NB4 (cell line): Measurements from ENCODE around the gene GYPC.
A peak's percentile ranks its signal among the peaks of the same experiment; 100 is the strongest.
"Not testable (repeated sequence)": the region's sequence is repeated elsewhere in the genome, so short reads cannot be mapped to it uniquely, and the experiment has no call there.

ENCODE experiments used
- DNase-seq: peaks from one replicate; pipeline ENCODE4 v3.0.0; 2010; ENCODE audit warnings: low read depth
- H3K4me3 ChIP-seq: one replicate; pipeline ENCODE4 v1.5.1; 2011; ENCODE audit warnings: mild to moderate bottlenecking, low read depth, low read length, moderate library complexity
- MYC ChIP-seq: IDR thresholded peaks from 2 replicates; pipeline ENCODE4 v1.6.1; 2011; ENCODE audit warnings: low read depth, low read length
- POLR2A ChIP-seq: IDR thresholded peaks from 2 replicates; pipeline ENCODE4 v1.6.1; 2011; ENCODE audit warnings: mild to moderate bottlenecking; ENCODE audit not compliant: insufficient read length; ENCODE audit errors: extremely low read depth
- TF ChIP-seq, protein P1 (sequence below): IDR thresholded peaks from 2 replicates; pipeline ENCODE4 v1.6.1; 2011; ENCODE audit warnings: low read depth, low read length
- TF ChIP-seq, protein P2 (sequence below): IDR thresholded peaks from one replicate; pipeline ENCODE4 v1.5.1; 2012; ENCODE audit warnings: low read depth, low read length

GYPC gene

GRCh38 chr2:126642031-126642430 is 13.9 kb upstream of the GYPC start:
- H3K4me3 ChIP-seq = no peak overlapping the region
- DNase-seq = no peak
- TF ChIP-seq, protein P1, sequence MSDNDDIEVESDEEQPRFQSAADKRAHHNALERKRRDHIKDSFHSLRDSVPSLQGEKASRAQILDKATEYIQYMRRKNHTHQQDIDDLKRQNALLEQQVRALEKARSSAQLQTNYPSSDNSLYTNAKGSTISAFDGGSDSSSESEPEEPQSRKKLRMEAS = no peak
- TF ChIP-seq, protein P2, sequence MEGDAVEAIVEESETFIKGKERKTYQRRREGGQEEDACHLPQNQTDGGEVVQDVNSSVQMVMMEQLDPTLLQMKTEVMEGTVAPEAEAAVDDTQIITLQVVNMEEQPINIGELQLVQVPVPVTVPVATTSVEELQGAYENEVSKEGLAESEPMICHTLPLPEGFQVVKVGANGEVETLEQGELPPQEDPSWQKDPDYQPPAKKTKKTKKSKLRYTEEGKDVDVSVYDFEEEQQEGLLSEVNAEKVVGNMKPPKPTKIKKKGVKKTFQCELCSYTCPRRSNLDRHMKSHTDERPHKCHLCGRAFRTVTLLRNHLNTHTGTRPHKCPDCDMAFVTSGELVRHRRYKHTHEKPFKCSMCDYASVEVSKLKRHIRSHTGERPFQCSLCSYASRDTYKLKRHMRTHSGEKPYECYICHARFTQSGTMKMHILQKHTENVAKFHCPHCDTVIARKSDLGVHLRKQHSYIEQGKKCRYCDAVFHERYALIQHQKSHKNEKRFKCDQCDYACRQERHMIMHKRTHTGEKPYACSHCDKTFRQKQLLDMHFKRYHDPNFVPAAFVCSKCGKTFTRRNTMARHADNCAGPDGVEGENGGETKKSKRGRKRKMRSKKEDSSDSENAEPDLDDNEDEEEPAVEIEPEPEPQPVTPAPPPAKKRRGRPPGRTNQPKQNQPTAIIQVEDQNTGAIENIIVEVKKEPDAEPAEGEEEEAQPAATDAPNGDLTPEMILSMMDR = no peak
- TF ChIP-seq MYC = no peak
- no peak for TF ChIP-seq POLR2A

DNA sequence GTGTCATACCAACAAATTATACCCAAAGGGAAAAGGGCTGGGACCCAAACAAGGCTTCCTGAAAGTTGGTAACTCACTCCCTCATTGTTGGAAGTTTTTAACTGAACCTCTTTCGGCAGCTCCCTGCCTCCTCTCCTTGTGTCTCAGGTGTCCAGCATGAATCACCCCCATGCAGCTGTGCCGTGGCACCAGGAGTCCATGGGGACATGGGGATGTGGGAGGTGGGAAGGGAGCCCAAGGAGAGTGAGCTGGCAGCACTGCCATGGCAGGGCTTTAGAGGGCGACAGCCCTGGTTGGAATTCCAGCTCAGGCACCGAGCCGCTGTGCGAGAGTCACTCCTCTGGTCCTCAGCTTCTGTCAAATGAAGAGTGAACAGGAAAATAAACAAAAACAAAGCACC is 12.5 kb upstream of the GYPC start:
- TF ChIP-seq, protein P1 = no peak
- TF ChIP-seq, protein P2 = no peak
- TF ChIP-seq MYC (no peak), POLR2A (no peak)
- H3K4me3 ChIP-seq = no peak overlapping the region
- DNase-seq = no peak

- DNase-seq = no peak
- no peak overlapping the region for H3K4me3 ChIP-seq
- TF ChIP-seq, protein P1 = no peak
- TF ChIP-seq, protein P2 = no peak
- TF ChIP-seq POLR2A (no peak), MYC (no peak)
Measured at GRCh38 chr2:126643972-126644371, 12.0 kb upstream of the GYPC start.

GRCh38 chr2:126644630-126645191 is 11.2 kb upstream of the GYPC start:
- H3K4me3 ChIP-seq = no peak overlapping the region
- peak; percentile 53 for DNase-seq
- TF ChIP-seq, protein P2 = no peak
- TF ChIP-seq, protein P1 = no peak
- no peak for TF ChIP-seq POLR2A
- TF ChIP-seq MYC = no peak

- DNase-seq = no peak
- no peak for TF ChIP-seq MYC
- TF ChIP-seq, protein P1 = no peak
- TF ChIP-seq, protein P2 = no peak
- no peak for TF ChIP-seq POLR2A
- H3K4me3 ChIP-seq = no peak overlapping the region
Measured at GRCh38 chr2:126645211-126645618, 10.7 kb upstream of the GYPC start.

- DNase-seq = no peak
- H3K4me3 ChIP-seq = no peak overlapping the region
- TF ChIP-seq MYC = no peak
- TF ChIP-seq POLR2A = no peak
- TF ChIP-seq, protein P2 = no peak
- TF ChIP-seq, protein P1 = no peak
Measured at GRCh38 chr2:126646026-126646425, 9.9 kb upstream of the GYPC start.

GRCh38 chr2:126647714-126648344 is 8.1 kb upstream of the GYPC start:
- H3K4me3 ChIP-seq = not testable (repeated sequence)
- peak; percentile 13 for DNase-seq

- not testable (repeated sequence) for DNase-seq, H3K4me3 ChIP-seq
Measured at GRCh38 chr2:126648345-126648786, 7.6 kb upstream of the GYPC start.
